Measurements from ENCODE around the gene PRICKLE4.
A peak's percentile ranks its signal among the peaks of the same experiment; 100 is the strongest.

Gene PRICKLE4

GRCh38 chr6:41791305-41791704 lies 10.7 kb downstream of the PRICKLE4 start:
- TF ChIP-seq CTCF (IDR thresholded peaks at IDR 0.05; ENCODE audit: low read depth, low read length, missing control alignments) = no peak
- no peak for DNase-seq (ENCODE audit: low read depth)
- in situ Hi-C loops (cut with HindIII; ENCODE audit: low sequenced_read_pairs) = loop anchor here (25.0 kb wide), 1 partner anchor 771 kb away; the partner anchor contains the start of gene UBR2

GRCh38 chr6:41791984-41792383 lies 11.4 kb downstream of the PRICKLE4 start:
- in situ Hi-C loops (cut with HindIII; ENCODE audit: low sequenced_read_pairs) = loop anchor here (25.0 kb wide), 1 partner anchor 770 kb away; the partner anchor contains the start of gene UBR2
- H3K4me3 ChIP-seq (ENCODE audit: low read depth, low read length) = no peak overlapping the region
- no peak for TF ChIP-seq CTCF (IDR thresholded peaks at IDR 0.05; ENCODE audit: low read depth, low read length, missing control alignments)
- no peak for DNase-seq (ENCODE audit: low read depth)

More at GRCh38 chr6:41791305-41791704, 10.7 kb downstream of the PRICKLE4 start:
- H3K4me3 ChIP-seq (ENCODE audit: low read depth, low read length) = no peak overlapping the region

GRCh38 chr6:41796474-41796873 lies 15.9 kb downstream of the PRICKLE4 start:
- H3K4me3 ChIP-seq (ENCODE audit: low read depth, low read length) = no peak overlapping the region
- no peak for TF ChIP-seq CTCF (IDR thresholded peaks at IDR 0.05; ENCODE audit: low read depth, low read length, missing control alignments)
- in situ Hi-C loops (cut with HindIII; ENCODE audit: low sequenced_read_pairs) = loop anchor here (25.0 kb wide), 1 partner anchor 766 kb away; the partner anchor contains the start of gene UBR2
- DNase-seq (ENCODE audit: low read depth) = no peak

- DNase-seq (ENCODE audit: low read depth) = no peak
- in situ Hi-C loops (cut with HindIII; ENCODE audit: low sequenced_read_pairs) = loop anchor here (25.0 kb wide), 1 partner anchor 763 kb away; the partner anchor contains the start of gene UBR2
- no peak overlapping the region for H3K4me3 ChIP-seq (ENCODE audit: low read depth, low read length)
Observed at GRCh38 chr6:41798901-41799558, 18.4 kb downstream of the PRICKLE4 start.

GRCh38 chr6:41799559-41799911 lies 19.0 kb downstream of the PRICKLE4 start:
- H3K4me3 ChIP-seq (ENCODE audit: low read depth, low read length) = no peak overlapping the region
- TF ChIP-seq CTCF (IDR thresholded peaks at IDR 0.05; ENCODE audit: low read depth, low read length, missing control alignments) = no peak
- DNase-seq (ENCODE audit: low read depth) = no peak
- in situ Hi-C loops (cut with HindIII; ENCODE audit: low sequenced_read_pairs) = loop anchor here (25.0 kb wide), 1 partner anchor 763 kb away; the partner anchor contains the start of gene UBR2

More at GRCh38 chr6:41798901-41799558, 18.4 kb downstream of the PRICKLE4 start:
- TF ChIP-seq CTCF (IDR thresholded peaks at IDR 0.05; ENCODE audit: low read depth, low read length, missing control alignments) = no peak

- H3K4me3 ChIP-seq (ENCODE audit: low read depth, low read length) = no peak overlapping the region
- in situ Hi-C loops (cut with HindIII; ENCODE audit: low sequenced_read_pairs) = loop anchor here (5.0 kb wide), 1 partner anchor 236 kb away; no protein-coding TSS in a partner anchor
- no peak for DNase-seq (ENCODE audit: low read depth)
- peak; percentile 81 for TF ChIP-seq CTCF (IDR thresholded peaks at IDR 0.05; ENCODE audit: low read depth, low read length, missing control alignments)
Observed at GRCh38 chr6:41801380-41801779, 20.8 kb downstream of the PRICKLE4 start.

Measured in astrocyte of the cerebellum (primary cell).